ENCODE measurements around the gene TTC39C.
"Not testable (repeated sequence)": the region's sequence is repeated elsewhere in the genome, so short reads cannot be mapped to it uniquely, and the experiment has no call there.

Gene TTC39C

DNA sequence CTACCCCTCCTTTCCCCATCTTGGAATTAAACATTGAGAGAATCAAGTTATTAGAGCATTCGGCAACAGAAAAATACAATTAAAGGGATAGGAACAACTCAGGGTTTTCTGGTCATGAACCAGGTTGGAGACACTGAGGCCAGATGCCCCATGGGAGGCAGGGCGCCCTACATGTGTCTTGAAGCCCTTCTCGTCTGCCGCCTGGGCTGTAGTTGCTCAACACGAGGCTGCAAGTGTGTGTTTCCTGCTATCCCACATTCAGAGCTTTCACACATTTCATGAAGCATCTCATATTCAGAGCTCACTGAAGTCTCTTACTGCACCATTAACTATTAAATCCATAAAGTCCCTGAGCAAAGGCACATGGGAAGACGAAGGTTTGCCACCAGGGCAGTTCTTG is 28.8 kb downstream of the TTC39C start:
- Histone ChIP-seq H3K4me1 (ENCODE audit: insufficient read depth, low read length) (no peaks in the 10 kb centered on the region), H3K36me3 (ENCODE audit: insufficient read depth, low read length) (no peaks in the 10 kb centered on the region), H3K9ac (ENCODE audit: low read depth, low read length) (no peak overlapping the region), H3K9me3 (ENCODE audit: control insufficient read depth, insufficient read depth, low read length) (no peaks in the 10 kb centered on the region; the same call in 1 of the 2 replicates)

DNA sequence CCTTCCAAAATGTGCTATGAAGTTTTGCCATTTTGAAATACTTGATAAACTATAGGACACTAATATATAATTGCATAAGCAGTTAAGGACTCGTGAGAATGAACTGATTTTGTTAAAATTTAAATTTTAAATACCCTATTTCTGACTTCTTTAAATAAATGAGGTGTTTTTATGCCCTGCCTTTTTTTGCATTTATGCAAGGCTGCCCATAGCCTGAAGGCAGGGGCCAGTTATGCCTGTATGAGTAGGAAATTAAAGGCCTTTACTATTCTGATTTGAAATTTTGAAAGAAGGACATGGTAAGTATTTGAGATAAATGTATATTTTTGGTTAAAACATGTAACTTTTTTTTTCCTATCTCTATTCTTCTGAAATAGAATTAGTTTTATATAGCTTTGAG is 33.7 kb downstream of the TTC39C start:
- Histone ChIP-seq H3K4me1 (ENCODE audit: insufficient read depth, low read length) (no peaks in the 10 kb centered on the region), H3K9me3 (ENCODE audit: control insufficient read depth, insufficient read depth, low read length) (no peaks in the 10 kb centered on the region), H3K36me3 (ENCODE audit: insufficient read depth, low read length) (no peaks in the 10 kb centered on the region), H3K9ac (ENCODE audit: low read depth, low read length) (no peak overlapping the region)

DNA sequence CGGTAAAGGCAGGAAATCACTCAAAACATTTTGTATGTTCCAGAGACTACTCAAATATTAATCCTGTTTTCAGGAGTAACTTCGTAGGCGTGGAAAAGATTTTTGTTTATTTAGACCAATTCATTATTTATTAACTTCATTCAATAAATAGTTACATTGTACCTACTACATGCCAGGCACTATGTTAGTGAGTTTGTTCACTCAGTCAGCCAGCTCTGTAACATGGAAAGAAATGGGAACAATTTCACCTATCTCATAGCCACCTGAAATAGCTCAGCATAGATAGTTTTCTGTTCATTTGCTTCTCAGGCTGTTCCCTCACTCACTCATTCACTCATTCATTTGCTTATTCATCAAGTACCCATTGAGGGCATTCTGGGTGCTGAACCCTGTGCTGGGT is 34.6 kb downstream of the TTC39C start:
- Histone ChIP-seq H3K9me3 (ENCODE audit: control insufficient read depth, insufficient read depth, low read length) (no peaks in the 10 kb centered on the region), H3K9ac (ENCODE audit: low read depth, low read length) (no peak overlapping the region), H3K36me3 (ENCODE audit: insufficient read depth, low read length) (no peaks in the 10 kb centered on the region), H3K4me1 (ENCODE audit: insufficient read depth, low read length) (no peaks in the 10 kb centered on the region)

DNA sequence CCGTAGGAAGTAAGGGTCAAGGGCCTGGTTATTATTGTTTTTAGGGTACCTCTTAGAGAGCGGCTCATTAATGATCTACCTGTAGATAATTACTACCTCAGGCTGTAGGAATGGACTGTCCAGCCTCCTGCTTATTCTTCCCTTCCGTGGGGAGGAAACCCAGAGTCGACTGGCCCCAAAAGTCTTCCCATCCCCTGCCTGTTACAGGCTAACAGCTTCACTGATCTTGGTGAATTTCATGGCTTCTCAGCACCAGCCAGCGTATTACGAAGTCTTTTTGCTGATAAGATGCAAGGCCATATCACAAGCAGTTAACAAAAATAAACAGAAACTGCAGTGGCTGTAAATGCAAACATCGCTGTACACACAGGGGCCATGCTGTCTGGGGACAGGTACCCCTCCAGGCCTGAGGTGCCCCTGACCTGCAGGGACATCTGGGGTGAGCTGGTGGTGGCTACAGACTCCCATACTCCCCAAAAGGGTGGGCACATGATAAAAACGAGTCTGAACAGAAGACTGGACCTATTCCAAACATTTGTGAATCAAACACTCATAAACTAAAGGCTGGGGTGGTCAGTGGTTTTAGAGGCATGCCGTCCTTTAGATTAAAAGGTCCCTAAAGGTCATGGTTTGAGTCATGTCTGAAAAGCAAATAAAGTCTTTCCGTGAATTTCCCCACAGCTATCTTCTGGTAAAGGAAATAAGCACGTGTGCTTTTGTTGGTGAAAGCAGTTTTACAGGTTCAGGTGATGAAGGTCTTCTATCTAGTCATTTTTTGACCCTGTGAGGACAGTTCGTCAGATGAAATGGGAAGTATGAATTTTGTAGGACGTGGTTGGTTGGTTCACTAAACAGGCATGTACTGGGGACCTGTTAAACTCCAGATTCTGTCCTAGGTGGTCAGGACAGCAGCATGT is 36.7 kb downstream of the TTC39C start:
- Histone ChIP-seq H3K9ac (ENCODE audit: low read depth, low read length) (no peak overlapping the region), H3K4me1 (ENCODE audit: insufficient read depth, low read length) (peaks cover 8% of the 10 kb centered on the region; the same call in 1 of the 2 replicates), H3K36me3 (ENCODE audit: insufficient read depth, low read length) (no peaks in the 10 kb centered on the region), H3K9me3 (ENCODE audit: control insufficient read depth, insufficient read depth, low read length) (no peaks in the 10 kb centered on the region)

- H3K36me3 ChIP-seq (ENCODE audit: insufficient read depth, low read length): no peaks in the 10 kb centered on the region
- no peak overlapping the region for H3K9ac ChIP-seq (ENCODE audit: low read depth, low read length)
- H3K4me1 ChIP-seq (ENCODE audit: insufficient read depth, low read length): peaks cover 8% of the 10 kb centered on the region; the same call in 1 of the 2 replicates
Measured at GRCh38 chr18:24052053-24052452, 37.5 kb downstream of the TTC39C start.

GRCh38 chr18:24053211-24053610 is 38.7 kb downstream of the TTC39C start:
- H3K36me3 ChIP-seq (ENCODE audit: insufficient read depth, low read length): no peaks in the 10 kb centered on the region
- H3K9ac ChIP-seq (ENCODE audit: low read depth, low read length): no peak overlapping the region

More at GRCh38 chr18:24052053-24052452, 37.5 kb downstream of the TTC39C start:
- no peaks in the 10 kb centered on the region for H3K9me3 ChIP-seq (ENCODE audit: control insufficient read depth, insufficient read depth, low read length)

GRCh38 chr18:24054130-24054529 is 39.6 kb downstream of the TTC39C start:
- H3K9ac ChIP-seq (ENCODE audit: low read depth, low read length): no peak overlapping the region
- H3K36me3 ChIP-seq (ENCODE audit: insufficient read depth, low read length): no peaks in the 10 kb centered on the region
- peaks cover 8% of the 10 kb centered on the region; the same call in 1 of the 2 replicates for H3K4me1 ChIP-seq (ENCODE audit: insufficient read depth, low read length)
- H3K9me3 ChIP-seq (ENCODE audit: control insufficient read depth, insufficient read depth, low read length): no peaks in the 10 kb centered on the region

More at GRCh38 chr18:24053211-24053610, 38.7 kb downstream of the TTC39C start:
- no peaks in the 10 kb centered on the region for H3K9me3 ChIP-seq (ENCODE audit: control insufficient read depth, insufficient read depth, low read length)
- H3K4me1 ChIP-seq (ENCODE audit: insufficient read depth, low read length): peaks cover 8% of the 10 kb centered on the region; the same call in 1 of the 2 replicates

DNA sequence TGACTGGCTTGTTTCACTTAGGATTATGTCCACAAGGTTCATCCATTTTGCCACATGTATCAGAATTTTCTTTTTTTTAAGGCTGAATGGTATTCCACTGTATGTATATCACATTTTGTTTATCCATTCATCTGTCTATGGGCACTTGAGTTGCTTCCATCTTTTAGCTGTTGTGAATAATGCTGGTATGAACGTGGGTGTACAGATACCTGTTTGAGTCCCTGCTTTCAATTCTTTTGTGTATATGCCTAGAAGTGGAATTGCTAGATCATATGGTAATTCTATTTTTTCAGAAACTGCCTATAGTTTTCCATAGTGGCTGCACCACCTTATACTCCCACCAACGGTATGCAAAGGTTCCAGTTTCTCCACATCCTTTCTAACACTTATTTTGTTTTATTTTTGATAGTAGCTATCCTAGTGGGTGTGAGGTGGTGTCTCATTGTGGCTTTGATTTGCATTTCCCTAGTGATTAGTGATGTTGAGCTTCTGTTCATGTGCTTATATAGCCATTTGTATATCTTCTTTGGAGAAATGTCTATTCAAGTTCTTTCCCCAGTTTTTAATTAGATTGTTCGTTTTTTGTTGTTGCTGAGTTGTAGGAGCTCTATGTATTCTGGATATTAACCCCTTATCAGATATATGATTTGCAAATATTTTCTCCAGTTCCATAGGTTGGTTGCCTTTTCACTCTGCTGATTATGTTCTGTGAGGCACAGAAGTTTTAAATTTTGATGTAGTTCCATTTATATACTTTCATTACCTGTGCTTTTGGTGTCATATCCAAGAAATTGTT is 40.7 kb downstream of the TTC39C start:
- Histone ChIP-seq H3K4me1 (ENCODE audit: insufficient read depth, low read length) (peaks cover 8% of the 10 kb centered on the region; the same call in 1 of the 2 replicates), H3K9me3 (ENCODE audit: control insufficient read depth, insufficient read depth, low read length) (no peaks in the 10 kb centered on the region), H3K36me3 (ENCODE audit: insufficient read depth, low read length) (no peaks in the 10 kb centered on the region), H3K9ac (ENCODE audit: low read depth, low read length) (no peak overlapping the region)

GRCh38 chr18:24055878-24056277 is 41.3 kb downstream of the TTC39C start:
- peaks cover 8% of the 10 kb centered on the region; the same call in 1 of the 2 replicates for H3K4me1 ChIP-seq (ENCODE audit: insufficient read depth, low read length)
- H3K9me3 ChIP-seq (ENCODE audit: control insufficient read depth, insufficient read depth, low read length): no peaks in the 10 kb centered on the region
- no peaks in the 10 kb centered on the region for H3K36me3 ChIP-seq (ENCODE audit: insufficient read depth, low read length)
- H3K9ac ChIP-seq (ENCODE audit: low read depth, low read length): no peak overlapping the region

DNA sequence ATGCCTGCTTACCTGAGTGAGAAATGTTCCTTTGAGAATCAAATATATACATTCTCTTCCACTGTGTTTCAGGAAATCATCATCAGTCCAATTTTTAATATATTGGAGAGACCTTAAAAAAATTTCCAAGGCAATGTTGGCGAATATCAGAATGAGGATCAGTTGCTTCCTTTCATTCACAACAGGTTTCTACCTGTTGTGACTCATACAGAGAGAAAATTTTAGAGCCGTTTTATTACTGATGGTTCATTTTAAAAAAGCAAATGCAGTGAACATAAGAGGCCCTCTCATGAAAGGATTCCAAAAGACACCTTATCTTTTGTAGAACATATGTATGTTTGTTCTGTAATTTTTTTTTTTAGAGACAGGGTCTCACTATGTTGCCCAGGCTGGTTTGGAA is 42.0 kb downstream of the TTC39C start:
- Histone ChIP-seq H3K9me3 (ENCODE audit: control insufficient read depth, insufficient read depth, low read length) (no peaks in the 10 kb centered on the region), H3K9ac (ENCODE audit: low read depth, low read length) (no peak overlapping the region), H3K4me1 (ENCODE audit: insufficient read depth, low read length) (peaks cover 8% of the 10 kb centered on the region; the same call in 1 of the 2 replicates), H3K36me3 (ENCODE audit: insufficient read depth, low read length) (no peaks in the 10 kb centered on the region)

- H3K9me3 ChIP-seq (ENCODE audit: control insufficient read depth, insufficient read depth, low read length): no peaks in the 10 kb centered on the region
- peaks cover 8% of the 10 kb centered on the region; the same call in 1 of the 2 replicates for H3K4me1 ChIP-seq (ENCODE audit: insufficient read depth, low read length)
- no peak overlapping the region for H3K9ac ChIP-seq (ENCODE audit: low read depth, low read length)
- no peaks in the 10 kb centered on the region for H3K36me3 ChIP-seq (ENCODE audit: insufficient read depth, low read length)
Measured at GRCh38 chr18:24057804-24058203, 43.2 kb downstream of the TTC39C start.

- not testable (repeated sequence) for H3K9me3 ChIP-seq (ENCODE audit: control insufficient read depth, insufficient read depth, low read length); H3K4me1 ChIP-seq (ENCODE audit: insufficient read depth, low read length); H3K9ac ChIP-seq (ENCODE audit: low read depth, low read length); H3K36me3 ChIP-seq (ENCODE audit: insufficient read depth, low read length)
Measured at GRCh38 chr18:24059385-24059784, 44.8 kb downstream of the TTC39C start.

DNA sequence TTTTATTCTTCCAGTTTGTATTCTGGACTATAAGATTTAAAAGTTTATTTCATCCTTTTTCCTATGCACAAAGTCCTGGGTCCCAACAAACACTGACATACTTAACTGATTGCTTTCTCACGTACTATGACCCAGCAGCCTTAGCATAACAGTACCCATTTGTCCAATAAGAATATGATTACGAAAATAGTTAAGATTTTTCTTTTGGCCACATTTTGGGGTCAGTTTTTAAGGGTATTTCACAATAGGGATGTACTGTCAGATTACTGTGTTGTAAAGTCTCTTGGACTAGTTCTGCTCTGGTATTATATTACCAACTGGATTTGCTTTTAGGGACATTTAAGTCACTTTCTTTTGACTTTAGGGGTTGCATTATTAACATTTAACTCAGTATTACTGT is 46.1 kb downstream of the TTC39C start:
- H3K9ac ChIP-seq (ENCODE audit: low read depth, low read length): no peak overlapping the region
- no peaks in the 10 kb centered on the region for H3K36me3 ChIP-seq (ENCODE audit: insufficient read depth, low read length)
- no peaks in the 10 kb centered on the region for H3K9me3 ChIP-seq (ENCODE audit: control insufficient read depth, insufficient read depth, low read length)
- peaks cover 6% of the 10 kb centered on the region; the same call in 1 of the 2 replicates for H3K4me1 ChIP-seq (ENCODE audit: insufficient read depth, low read length)

- H3K9ac ChIP-seq (ENCODE audit: low read depth, low read length): no peak overlapping the region
- H3K4me1 ChIP-seq (ENCODE audit: insufficient read depth, low read length): no peaks in the 10 kb centered on the region
- H3K36me3 ChIP-seq (ENCODE audit: insufficient read depth, low read length): no peaks in the 10 kb centered on the region
- H3K9me3 ChIP-seq (ENCODE audit: control insufficient read depth, insufficient read depth, low read length): no peaks in the 10 kb centered on the region
Measured at GRCh38 chr18:24063121-24063731, 48.7 kb downstream of the TTC39C start.
